Smooth muscle cell of the brain vasculature (primary cell): ENCODE measurements around the gene VAV3.

Source experiments
- DNase-seq: peaks from one replicate; pipeline ENCODE4 v3.0.0-alpha.2; 2012; ENCODE audit warnings: low read depth, low spot score

Gene VAV3

DNA sequence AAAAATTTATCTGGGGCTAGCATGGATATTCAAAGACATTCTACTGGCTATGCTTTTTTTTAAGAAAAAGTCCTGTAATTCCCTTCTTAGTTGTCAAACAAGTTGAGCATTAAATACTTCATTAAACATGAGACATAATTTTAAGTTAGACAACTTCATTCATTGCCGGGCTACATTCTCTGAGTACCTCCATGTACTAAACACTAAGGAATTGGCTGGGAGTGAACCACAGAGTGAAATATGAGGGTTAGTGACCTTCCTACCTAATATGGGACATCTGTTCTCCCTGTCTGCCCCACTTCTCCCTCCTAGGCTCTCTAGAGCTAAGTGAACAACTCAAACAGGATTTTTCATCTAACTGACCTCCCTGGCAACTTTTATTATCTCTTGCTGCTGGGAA lies 370.4 kb downstream of the VAV3 start:
- DNase-seq, result no peak

DNA sequence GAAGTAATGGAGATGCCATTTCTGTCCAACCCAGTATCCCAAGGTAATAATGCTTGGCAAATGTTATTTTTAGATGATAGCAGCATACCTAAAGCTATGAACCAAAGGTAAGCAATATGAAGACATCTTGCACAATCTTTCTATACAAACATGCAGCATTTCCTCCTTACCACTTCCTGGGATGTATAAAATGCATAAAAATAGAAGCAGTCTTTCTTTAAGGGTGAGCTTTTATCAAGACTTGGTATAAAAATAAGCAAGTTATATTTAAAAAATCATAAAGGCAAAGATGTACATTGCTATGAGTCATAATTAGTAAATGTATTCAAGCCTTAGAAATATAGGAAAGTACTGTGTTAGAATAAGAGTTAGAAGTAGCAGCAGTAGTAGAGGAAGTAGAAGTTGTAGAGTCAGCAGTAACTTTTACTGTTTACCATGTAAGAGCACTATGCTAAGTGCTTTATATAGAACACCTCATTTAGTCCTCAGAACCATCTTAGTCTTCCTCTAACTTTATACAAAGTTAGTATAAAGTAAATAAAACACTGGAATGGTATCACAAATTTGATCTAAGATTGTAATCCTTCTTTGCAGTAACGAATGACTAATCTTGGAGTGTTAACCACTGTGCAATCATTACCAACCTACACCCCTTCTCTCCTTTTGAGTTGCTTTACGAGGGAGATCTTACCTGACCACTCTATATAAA lies 371.3 kb downstream of the VAV3 start:
- DNase-seq, result no peak

DNA sequence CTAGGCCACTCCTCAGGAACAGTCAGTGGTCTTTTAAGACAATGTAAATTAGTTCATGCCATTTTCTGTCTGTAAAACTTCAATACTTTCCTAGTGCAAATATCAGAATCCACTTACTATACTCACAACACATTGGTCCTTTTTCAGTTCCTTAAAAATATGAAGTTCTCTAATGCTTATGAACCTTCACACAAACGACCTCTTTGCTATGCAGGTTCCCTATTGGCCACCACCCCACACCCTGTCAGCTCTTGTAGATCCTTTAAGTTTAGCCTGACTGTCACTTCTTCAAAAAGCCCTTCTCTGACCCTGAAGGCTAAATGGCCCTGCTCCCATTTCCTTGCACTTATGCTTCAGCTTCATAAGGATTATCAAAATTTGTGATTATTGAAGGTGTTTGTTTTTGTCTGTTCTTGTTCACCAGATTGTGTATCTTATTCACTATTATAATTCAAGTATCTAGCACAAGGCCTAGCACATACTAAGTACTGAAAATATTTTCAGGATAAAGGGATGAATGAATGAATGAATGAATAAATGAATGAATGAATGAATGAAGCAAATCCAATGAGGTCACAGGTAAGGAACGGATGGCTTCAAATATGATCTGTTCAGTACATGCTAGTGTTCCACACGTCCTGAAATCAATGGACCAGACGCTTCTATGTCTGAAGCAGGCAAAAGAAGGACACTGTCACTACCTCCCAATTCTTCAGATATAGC lies 373.9 kb downstream of the VAV3 start:
- DNase-seq, result no peak

GRCh38 chr1:107590087-107590486 lies 374.9 kb downstream of the VAV3 start:
- DNase-seq, result no peak

GRCh38 chr1:107588321-107588720 lies 376.7 kb downstream of the VAV3 start:
- no peak for DNase-seq

DNA sequence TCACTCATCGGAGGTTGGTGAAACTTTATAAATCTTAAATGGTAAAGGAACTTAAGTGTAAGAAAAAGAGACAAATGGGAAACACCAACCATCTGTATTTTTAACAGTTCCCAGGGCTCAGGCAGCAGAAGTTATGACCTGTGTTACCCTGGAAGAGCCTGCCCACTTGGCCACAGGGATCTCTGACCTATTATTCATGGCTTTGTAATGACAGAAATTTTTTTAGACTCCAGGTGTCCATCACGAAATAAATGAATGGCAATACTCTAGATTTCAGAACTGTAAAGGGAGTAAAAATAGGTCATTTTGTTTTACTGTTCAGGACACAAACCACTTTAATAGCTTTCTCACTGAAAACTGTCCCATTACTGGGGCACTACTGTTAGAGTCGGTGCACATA lies 389.8 kb downstream of the VAV3 start:
- DNase-seq, result no peak

DNA sequence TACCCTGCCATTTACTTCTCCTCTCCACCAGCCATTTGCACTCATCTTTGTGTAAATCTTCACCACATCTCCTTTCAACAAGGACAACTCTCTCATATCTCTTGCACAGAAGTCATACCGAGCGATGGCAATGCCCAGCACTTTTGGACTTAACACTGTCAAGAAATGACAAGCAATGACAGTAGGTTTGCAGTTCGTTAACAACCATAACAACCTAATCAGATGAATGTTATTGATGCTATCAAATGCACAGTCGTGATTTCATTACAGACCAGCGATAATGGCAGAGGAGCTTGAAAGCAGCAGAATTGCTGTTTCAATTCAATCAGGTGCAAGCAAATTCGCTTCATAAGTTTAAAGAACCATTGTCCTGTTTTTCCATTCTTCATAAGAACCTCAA lies 390.9 kb downstream of the VAV3 start:
- DNase-seq, result no peak

- no peak for DNase-seq
Measured at GRCh38 chr1:107572674-107573211, 392.2 kb downstream of the VAV3 start.

DNA sequence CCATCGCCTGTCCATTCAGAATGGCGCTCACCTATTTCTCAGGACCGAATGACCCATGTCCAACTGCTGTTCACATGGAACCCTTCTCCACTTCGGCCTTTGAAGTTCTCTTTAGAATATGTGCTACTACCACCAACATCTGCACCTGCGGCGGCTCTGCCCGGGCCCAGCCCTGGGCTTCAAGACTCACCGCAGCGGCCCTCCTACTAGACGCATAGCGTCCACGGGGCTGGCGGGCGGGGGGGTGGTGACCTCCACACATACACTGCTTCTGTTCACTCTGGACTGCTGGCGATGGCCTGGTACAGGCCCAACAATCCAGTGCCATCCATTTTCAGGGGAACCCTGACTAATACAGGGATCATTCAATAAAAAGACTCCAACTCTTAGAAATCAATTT lies 394.2 kb downstream of the VAV3 start:
- no peak for DNase-seq

DNA sequence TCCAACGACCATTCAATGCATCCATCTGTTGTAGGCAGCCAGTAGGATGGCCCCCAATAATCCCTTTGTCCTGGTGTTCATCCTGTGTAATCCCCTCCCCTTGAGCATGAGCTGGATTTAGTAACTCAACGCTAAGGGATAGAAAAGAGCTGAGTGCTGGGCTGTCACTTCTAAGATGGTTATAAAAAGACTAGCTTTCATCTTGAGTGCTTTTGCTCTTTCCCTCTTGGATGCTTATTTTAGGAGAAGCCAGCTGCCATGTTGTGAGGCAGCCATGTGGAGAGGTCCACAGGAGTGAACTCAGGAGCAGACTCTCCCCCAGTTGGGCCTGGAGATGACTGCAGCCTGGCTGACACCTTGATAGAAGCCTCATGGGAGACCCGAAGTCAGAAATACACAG lies 401.5 kb downstream of the VAV3 start:
- no peak for DNase-seq

DNA sequence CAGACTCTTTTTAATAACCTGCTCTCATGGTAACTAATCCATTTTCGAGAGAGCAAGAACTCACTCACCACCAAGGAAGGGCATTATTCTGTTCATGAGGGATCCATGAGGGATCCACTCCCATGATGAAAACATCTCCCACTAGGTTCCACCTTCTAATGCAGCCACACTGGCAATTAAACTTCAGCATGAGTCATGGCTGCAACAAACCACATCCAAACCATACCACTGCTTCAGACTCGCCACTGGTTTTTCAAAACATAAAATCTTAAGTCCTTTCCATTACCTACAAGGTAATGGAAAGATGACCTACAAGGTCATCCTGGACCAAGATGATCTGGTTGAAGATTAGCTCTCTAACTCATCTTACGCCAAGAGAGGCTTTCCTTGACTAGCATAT lies 405.1 kb downstream of the VAV3 start:
- no peak for DNase-seq

- no peak for DNase-seq
Measured at GRCh38 chr1:107557095-107557494, 407.9 kb downstream of the VAV3 start.

DNA sequence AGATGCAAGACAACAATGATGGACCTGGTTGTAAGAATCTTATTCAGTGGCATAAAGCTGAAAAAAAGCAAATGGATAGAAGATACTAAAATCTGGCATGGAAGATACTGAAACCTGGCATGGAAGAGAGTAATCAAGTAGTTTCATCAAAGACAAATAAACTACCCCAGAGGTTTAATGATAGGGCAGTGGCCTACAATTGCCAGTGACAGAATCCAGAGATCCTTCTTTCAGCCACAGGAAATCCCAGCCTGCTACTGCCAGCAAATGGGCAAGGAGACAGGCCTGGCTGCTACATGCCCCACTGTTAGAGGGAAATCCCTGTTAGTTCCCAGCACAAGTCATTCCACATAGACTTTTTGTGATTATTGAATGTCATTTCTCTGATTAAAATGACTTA lies 409.4 kb downstream of the VAV3 start:
- no peak for DNase-seq

GRCh38 chr1:107552781-107553180 lies 412.2 kb downstream of the VAV3 start:
- DNase-seq, result no peak

DNA sequence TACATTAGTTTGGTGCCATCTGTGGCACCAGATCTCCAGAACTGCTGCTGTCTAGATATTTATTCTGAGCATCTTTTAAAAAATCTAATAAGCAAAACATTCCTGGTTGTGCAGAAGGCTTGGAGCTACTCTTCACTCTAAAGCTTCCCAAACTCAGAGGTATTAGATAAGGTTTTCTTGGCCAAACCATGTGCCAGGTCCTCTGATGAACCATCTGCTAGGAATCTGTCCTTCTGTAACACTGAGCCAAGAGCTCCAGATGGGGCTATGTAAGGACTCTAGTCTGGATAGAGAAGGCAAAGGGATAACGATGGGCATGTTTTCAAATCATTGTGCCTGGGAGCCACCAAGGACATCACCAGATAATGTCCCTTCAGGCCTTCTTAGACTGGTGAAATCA lies 413.5 kb downstream of the VAV3 start:
- DNase-seq, result no peak

- DNase-seq, result no peak
Measured at GRCh38 chr1:107550358-107550757, 414.6 kb downstream of the VAV3 start.

- DNase-seq, result no peak
Measured at GRCh38 chr1:107549152-107549810, 415.7 kb downstream of the VAV3 start.

DNA sequence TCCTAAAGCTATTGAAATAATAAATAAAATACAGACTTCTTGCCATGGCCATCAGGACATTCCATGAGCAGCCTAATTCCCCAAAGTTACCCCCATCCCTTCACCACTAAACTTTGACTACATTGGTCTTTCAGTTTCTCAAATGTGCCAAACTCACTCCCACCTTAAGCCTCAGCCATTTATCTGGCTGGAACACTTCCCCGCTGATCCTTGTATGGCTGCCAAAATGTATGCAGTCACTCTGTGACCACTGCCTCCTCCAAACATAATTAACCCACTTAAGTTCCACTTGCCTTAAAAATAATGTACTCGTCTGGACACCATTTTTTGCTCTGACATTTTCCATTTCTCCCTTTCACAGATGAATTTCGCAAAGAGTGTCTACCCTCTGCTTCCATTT lies 416.7 kb downstream of the VAV3 start:
- no peak for DNase-seq

DNA sequence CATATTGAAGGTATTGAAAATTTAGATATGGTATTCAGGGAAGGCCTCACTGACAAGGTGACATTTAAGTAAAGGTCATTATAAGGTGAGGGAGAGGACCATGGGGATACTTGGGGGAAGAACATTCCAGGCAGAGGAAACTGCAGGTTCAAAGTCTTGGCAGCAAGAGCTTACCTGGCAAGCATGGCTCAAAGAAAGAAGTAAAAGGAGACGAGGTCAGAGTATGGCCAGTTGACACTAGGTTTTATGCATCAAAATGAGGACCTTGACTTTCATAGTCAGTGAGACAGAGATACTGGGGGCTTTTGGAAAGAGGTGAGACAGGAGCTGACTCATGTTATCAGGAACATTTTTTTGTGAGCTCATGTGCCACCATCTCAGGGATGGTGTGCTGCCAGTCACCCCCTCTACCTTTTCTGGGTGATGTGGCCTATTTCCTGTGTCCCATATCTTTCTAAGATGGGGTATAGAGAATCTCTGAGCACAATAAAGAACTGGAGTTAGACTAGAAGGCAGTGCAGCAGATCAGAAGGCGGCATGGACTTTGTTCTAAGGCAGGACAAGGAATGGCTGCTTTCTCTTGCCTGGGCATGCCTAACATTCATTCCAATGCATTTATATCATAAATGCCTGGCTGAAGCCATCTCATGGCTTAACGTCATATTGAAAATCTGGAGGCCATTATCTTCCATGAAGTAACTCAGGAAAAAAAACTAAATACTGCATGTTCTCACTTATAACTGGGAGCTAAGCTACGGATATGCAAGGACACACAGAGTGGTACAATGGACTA lies 417.4 kb downstream of the VAV3 start:
- no peak for DNase-seq

DNA sequence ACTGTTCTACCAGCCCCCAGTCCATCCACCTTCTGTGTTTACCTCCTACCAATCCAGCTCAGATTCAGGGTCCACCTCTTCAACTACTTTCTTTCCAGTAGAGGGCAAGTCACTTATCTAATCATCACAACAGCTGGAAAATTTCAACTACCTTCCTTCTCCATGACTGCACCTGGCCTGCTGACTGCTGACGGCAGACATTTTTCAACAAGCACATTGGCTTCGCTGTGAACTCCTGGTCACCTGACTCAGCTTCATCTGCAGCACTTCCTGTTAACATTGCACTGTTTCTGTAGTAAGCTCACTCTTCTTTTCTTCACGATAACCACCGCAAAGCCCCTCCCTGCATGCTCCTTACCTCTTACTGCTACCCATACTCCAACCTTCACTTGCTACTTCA lies 418.4 kb downstream of the VAV3 start:
- DNase-seq, result no peak

DNA sequence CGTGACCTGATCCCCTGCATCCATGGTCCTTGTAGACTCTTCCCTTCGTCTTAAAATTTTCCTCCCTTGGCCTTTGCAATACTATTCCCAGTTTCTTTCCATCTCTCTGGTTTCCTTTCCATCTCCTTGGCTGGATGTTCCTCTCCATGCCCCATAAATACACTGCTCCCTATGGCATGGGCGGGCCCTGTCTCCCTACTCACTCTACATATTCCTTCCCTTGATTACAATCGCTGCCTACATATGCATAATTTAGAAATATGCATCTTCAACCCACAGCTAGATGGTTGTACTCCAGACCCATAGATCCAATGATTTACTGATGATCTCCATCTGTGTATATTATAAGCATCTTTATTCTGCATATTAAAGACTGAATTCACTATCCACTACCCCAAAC lies 419.1 kb downstream of the VAV3 start:
- no peak for DNase-seq

DNA sequence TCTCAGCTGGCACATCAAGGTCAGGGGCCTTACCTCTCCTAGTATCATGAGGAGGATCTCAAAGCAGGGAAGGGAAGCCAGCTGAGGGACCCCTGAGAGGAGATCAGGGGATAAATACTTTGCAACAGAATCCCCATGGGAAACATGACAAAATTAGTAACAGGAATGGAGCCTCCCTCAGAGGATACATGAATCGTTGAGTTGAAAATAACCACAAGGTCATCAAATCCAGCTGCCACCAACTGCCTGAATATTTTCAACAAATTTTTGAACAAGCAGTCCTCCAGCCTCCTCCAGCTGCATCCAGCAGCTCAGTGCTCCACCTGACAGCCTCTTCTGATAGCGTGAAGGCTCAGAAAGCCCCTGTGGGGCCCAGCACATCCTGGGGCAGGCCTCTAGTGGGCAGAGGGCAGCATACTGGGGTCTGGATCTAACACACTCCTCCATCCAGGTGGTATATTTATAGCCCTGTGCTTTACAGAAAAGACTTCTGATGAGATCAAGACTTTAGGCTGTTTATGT lies 419.9 kb downstream of the VAV3 start:
- no peak for DNase-seq
